Measurements from ENCODE around the gene RNASEH2A. TPM values are rescaled to one million over a fixed set of nuclear protein-coding genes. Genes with fewer than 3 reads are reported as not detected.

RNASEH2A gene
- total RNA-seq, 4 donors from 2014 or later = 12.3 to 15.4 (median 14.0) TPM

DNA sequence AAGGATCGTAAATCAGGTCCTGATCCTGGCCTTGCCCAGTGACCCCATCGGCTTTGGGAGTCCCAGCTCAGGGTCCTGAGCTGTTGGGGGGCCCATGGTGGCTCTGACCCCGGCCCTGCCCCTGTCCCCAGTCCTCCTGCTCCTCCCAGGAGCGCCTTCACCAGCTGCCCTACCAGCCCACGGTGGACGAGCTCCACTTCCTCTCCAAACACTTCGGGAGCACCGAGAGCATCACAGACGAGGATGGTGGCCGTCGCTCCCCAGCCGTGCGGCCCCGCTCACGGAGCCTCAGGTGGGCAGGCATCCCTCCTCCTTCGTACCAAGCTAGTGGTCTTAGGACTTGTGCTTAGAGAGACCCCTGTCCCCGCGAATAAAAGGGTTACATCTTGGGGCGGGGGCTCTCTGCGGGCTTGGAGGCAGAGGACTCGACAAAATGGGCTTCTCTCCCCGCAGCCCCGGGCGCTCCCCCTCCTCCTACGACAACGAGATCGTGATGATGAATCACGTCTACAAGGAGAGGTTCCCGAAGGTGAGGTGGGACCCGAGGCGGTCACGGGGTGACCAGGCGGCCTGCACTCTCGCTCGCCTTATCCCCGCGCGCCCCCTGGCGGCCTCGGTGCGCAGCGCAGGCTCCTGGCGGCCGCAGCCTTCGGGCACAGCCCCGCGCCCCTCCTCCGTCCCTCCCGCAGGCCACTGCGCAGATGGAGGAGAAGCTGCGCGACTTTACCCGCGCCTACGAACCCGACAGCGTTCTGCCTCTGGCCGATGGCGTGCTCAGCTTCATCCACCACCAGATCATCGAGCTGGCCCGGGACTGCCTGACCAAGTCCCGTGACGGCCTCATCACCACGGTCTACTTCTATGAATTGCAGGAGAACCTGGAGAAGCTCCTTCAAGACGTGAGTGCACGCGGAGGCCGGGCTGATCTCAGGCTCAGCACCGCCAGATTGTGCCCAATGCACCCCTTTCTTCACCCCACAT lies 41.1 kb downstream of the RNASEH2A start:
- DNase-seq (ENCODE audit: low spot score in 2 of 2) = peak; percentile 87 to 89
- peaks cover 30% of the 10 kb centered on the region for H3K27me3 ChIP-seq
- peaks cover 8% of the 10 kb centered on the region for H3K4me1 ChIP-seq
- H3K36me3 ChIP-seq = no peaks in the 10 kb centered on the region
- no peak overlapping the region for H3K27ac ChIP-seq
- 7% methylated on average over 56 of the region's 69 CpGs for WGBS
- H3K4me3 ChIP-seq = peak overlapping the region; percentile 31
- no peaks in the 10 kb centered on the region for H3K9me3 ChIP-seq
- TF ChIP-seq, protein P1, sequence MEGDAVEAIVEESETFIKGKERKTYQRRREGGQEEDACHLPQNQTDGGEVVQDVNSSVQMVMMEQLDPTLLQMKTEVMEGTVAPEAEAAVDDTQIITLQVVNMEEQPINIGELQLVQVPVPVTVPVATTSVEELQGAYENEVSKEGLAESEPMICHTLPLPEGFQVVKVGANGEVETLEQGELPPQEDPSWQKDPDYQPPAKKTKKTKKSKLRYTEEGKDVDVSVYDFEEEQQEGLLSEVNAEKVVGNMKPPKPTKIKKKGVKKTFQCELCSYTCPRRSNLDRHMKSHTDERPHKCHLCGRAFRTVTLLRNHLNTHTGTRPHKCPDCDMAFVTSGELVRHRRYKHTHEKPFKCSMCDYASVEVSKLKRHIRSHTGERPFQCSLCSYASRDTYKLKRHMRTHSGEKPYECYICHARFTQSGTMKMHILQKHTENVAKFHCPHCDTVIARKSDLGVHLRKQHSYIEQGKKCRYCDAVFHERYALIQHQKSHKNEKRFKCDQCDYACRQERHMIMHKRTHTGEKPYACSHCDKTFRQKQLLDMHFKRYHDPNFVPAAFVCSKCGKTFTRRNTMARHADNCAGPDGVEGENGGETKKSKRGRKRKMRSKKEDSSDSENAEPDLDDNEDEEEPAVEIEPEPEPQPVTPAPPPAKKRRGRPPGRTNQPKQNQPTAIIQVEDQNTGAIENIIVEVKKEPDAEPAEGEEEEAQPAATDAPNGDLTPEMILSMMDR (IDR thresholded peaks at IDR 0.05) = peak; percentile 91 to 100
- no peak for TF ChIP-seq POLR2A (IDR thresholded peaks at IDR 0.05)

GRCh38 chr19:12856653-12857052 lies 50.3 kb downstream of the RNASEH2A start:
- Histone ChIP-seq H3K27ac (no peak overlapping the region), H3K27me3 (no peaks in the 10 kb centered on the region), H3K4me3 (no peak overlapping the region), H3K4me1 (no peaks in the 10 kb centered on the region), H3K36me3 (no peaks in the 10 kb centered on the region), H3K9me3 (no peaks in the 10 kb centered on the region)
- DNase-seq (ENCODE audit: low spot score in 2 of 2) = no peak
- TF ChIP-seq EP300 (IDR thresholded peaks at IDR 0.05) = no peak
- no peak for TF ChIP-seq POLR2AphosphoS5 (IDR thresholded peaks at IDR 0.05)
- TF ChIP-seq POLR2A (IDR thresholded peaks at IDR 0.05) = no peak
- TF ChIP-seq, protein P1 (IDR thresholded peaks at IDR 0.05) = no peak
- 74% methylated on average over 1 of the region's 1 CpG for WGBS

- Histone ChIP-seq H3K9me3 (no peaks in the 10 kb centered on the region), H3K4me3 (no peak overlapping the region), H3K36me3 (no peaks in the 10 kb centered on the region), H3K27me3 (no peaks in the 10 kb centered on the region), H3K4me1 (no peaks in the 10 kb centered on the region), H3K27ac (no peak overlapping the region)
- no peak for TF ChIP-seq POLR2AphosphoS5 (IDR thresholded peaks at IDR 0.05)
- TF ChIP-seq POLR2A (IDR thresholded peaks at IDR 0.05) = no peak
- TF ChIP-seq, protein P1 (IDR thresholded peaks at IDR 0.05) = no peak
- no peak for TF ChIP-seq EP300 (IDR thresholded peaks at IDR 0.05)
- 94% methylated on average over 35 of the region's 35 CpGs for WGBS
- no peak for DNase-seq (ENCODE audit: low spot score in 2 of 2)
These were observed 51.9 kb downstream of the RNASEH2A start for GRCh38 chr19:12858041-12858928.

DNA sequence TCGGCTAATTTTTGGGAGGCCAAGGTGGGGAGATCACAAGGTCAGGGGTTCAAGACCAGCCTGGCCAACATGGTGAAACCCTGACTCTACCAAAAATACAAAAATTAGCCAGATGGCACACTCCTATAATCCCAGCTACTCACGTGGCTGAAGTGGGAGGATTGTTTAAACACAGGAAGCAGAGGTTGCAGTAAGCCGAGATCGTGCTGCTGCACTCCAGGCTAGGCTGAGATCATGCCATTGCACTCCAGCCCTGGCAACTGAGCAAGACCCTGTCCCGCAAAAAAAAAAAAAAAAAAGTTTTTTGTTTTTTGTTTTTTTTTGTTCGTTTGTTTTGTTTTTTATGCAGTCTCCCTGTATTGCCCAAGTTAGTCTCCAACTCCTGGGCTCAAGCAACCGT lies 53.2 kb downstream of the RNASEH2A start:
- 69% methylated on average over 7 of the region's 7 CpGs for WGBS
- no peak for DNase-seq (ENCODE audit: low spot score in 2 of 2)
- no peak for TF ChIP-seq POLR2AphosphoS5 (IDR thresholded peaks at IDR 0.05)
- TF ChIP-seq POLR2A (IDR thresholded peaks at IDR 0.05) = no peak
- no peak for TF ChIP-seq EP300 (IDR thresholded peaks at IDR 0.05)
- TF ChIP-seq, protein P1 (IDR thresholded peaks at IDR 0.05) = no peak

More for the DNA sequence above, 53.2 kb downstream of the RNASEH2A start:
- no peaks in the 10 kb centered on the region for H3K36me3 ChIP-seq
- H3K27me3 ChIP-seq = no peaks in the 10 kb centered on the region
- no peaks in the 10 kb centered on the region for H3K4me1 ChIP-seq
- no peak overlapping the region for H3K4me3 ChIP-seq
- no peak overlapping the region for H3K27ac ChIP-seq
- no peaks in the 10 kb centered on the region for H3K9me3 ChIP-seq

Other genes with a start within 250 kb of the RNASEH2A start
- 1 to 10 TPM; 5.0 to 9.3 (median 7.0) TPM for gene ZNF490, start 195.8 kb upstream of the RNASEH2A start, total RNA-seq
- 10 to 100 TPM; 14.3 to 36.1 (median 17.3) TPM for gene ZNF791, start 195.7 kb upstream of the RNASEH2A start, total RNA-seq
- gene MAN2B1, start 139.8 kb upstream of the RNASEH2A start, total RNA-seq = 10 to 100 TPM; 42.6 to 94.1 (median 78.9) TPM
- gene WDR83, start 139.8 kb upstream of the RNASEH2A start, total RNA-seq = 10 to 100 TPM in 3 of 4 donors, 1 to 10 TPM in 1; 9.8 to 21.9 (median 17.2) TPM
- gene DHPS, start 124.7 kb upstream of the RNASEH2A start, total RNA-seq = 100 to 1,000 TPM; 108 to 265 (median 136) TPM
- not detected for gene GNG14, start 118.6 kb upstream of the RNASEH2A start, total RNA-seq
- gene FBXW9, start 110.0 kb upstream of the RNASEH2A start, total RNA-seq = 10 to 100 TPM in 3 of 4 donors, 1 to 10 TPM in 1; 9.7 to 13.7 (median 12.3) TPM
- 100 to 1,000 TPM in 2 of 4 donors, 10 to 100 TPM in 2; 94.6 to 206 (median 110) TPM for gene TNPO2, start 82.7 kb upstream of the RNASEH2A start, total RNA-seq
- gene TRIR, start 71.9 kb upstream of the RNASEH2A start, total RNA-seq = 100 to 1,000 TPM; 164 to 228 (median 210) TPM
- 10 to 100 TPM; 26.2 to 63.6 (median 56.9) TPM for gene GET3, start 69.1 kb upstream of the RNASEH2A start, total RNA-seq
- gene BEST2, start 54.8 kb upstream of the RNASEH2A start, total RNA-seq = 10 to 100 TPM; 18.2 to 62.0 (median 46.8) TPM
- 100 to 1,000 TPM in 2 of 4 donors, 10 to 100 TPM in 2; 55.1 to 227 (median 83.6) TPM for gene HOOK2, start 31.0 kb upstream of the RNASEH2A start, total RNA-seq
- 1,000 to 10,000 TPM in 3 of 4 donors, 100 to 1,000 TPM in 1; 687 to 2,027 (median 1,088) TPM for gene JUNB, start 15.1 kb upstream of the RNASEH2A start, total RNA-seq
- gene PRDX2, start 4.8 kb upstream of the RNASEH2A start, total RNA-seq = 100 to 1,000 TPM; 270 to 579 (median 540) TPM
- 1 to 10 TPM in 1 of 4 donors, not detected in 3; 1.6 TPM for gene THSD8, start 4.5 kb upstream of the RNASEH2A start, total RNA-seq
- not detected for gene RTBDN, start 28.0 kb downstream of the RNASEH2A start, total RNA-seq
- gene MAST1, start 31.9 kb downstream of the RNASEH2A start, total RNA-seq = 1 to 10 TPM; 2.7 to 5.3 (median 3.7) TPM
- 10 to 100 TPM; 20.6 to 38.3 (median 31.1) TPM for gene DNASE2, start 74.9 kb downstream of the RNASEH2A start, total RNA-seq
- gene KLF1, start 80.6 kb downstream of the RNASEH2A start, total RNA-seq = not detected
- 10 to 100 TPM; 28.5 to 33.0 (median 31.9) TPM for gene GCDH, start 84.6 kb downstream of the RNASEH2A start, total RNA-seq
- gene SYCE2, start 112.7 kb downstream of the RNASEH2A start, total RNA-seq = under 1 TPM in 1 of 4 donors, not detected in 3; 0.89 TPM
- gene FARSA, start 127.1 kb downstream of the RNASEH2A start, total RNA-seq = 10 to 100 TPM; 49.0 to 60.6 (median 50.9) TPM
- gene CALR, start 132.0 kb downstream of the RNASEH2A start, total RNA-seq = 100 to 1,000 TPM; 131 to 285 (median 237) TPM
- gene RAD23A, start 139.3 kb downstream of the RNASEH2A start, total RNA-seq = 100 to 1,000 TPM in 3 of 4 donors, 10 to 100 TPM in 1; 95.4 to 120 (median 109) TPM
- 10 to 100 TPM; 20.4 to 31.0 (median 24.8) TPM for gene GADD45GIP1, start 150.6 kb downstream of the RNASEH2A start, total RNA-seq
- gene DAND5, start 163.0 kb downstream of the RNASEH2A start, total RNA-seq = not detected
- 100 to 1,000 TPM; 126 to 223 (median 176) TPM for gene NFIX, start 188.9 kb downstream of the RNASEH2A start, total RNA-seq